Psoas muscle (tissue), 8 donors: Measurements from ENCODE around the gene ELMO2. TPM values are rescaled to one million over a fixed set of nuclear protein-coding genes. Genes with fewer than 3 reads are reported as not detected.

ENCODE experiments used
- ATAC-seq, 4 donors: fragments of 200-7000 bp; cut with Tn5 transposase; one replicate each; pipeline ENCODE4 v1.9.1; 2020; ENCODE audit warnings: moderate library complexity in 3 of 4, mild to moderate bottlenecking in 2 of 4
- DNase-seq, 2 donors: peaks; one replicate each; pipeline ENCODE4 v3.0.0-alpha.2; 2020
- H3K27ac ChIP-seq: fragments of 200-600 bp; one replicate; pipeline ENCODE4 v1.8.0; 2022
- H3K27me3 ChIP-seq, 3 donors: fragments of 200-600 bp in 1 of 3; one replicate each; pipeline versions ENCODE4 v1.6.1 to v1.8.0; 2013 to 2022; ENCODE audit warnings: low read length in 2 of 3, mild to moderate bottlenecking in 2 of 3, moderate library complexity in 1 of 3; ENCODE audit not compliant: insufficient read depth in 3 of 3
- H3K36me3 ChIP-seq, 2 donors: fragments of 200-600 bp in 1 of 2; one replicate each; pipeline versions ENCODE4 v1.6.1 to v1.8.0; 2013 to 2022; ENCODE audit warnings: low read depth in 1 of 2, mild to moderate bottlenecking in 1 of 2, moderate library complexity in 1 of 2; ENCODE audit not compliant: insufficient read depth in 1 of 2
- H3K4me1 ChIP-seq: fragments of 200-600 bp; one replicate; pipeline ENCODE4 v1.8.0; 2022
- H3K4me3 ChIP-seq: fragments of 200-600 bp; one replicate; pipeline ENCODE4 v1.8.0; 2022; ENCODE audit warnings: mild to moderate bottlenecking
- H3K9me3 ChIP-seq: fragments of 200-600 bp; one replicate; pipeline ENCODE4 v1.8.0; 2022
- WGBS, 3 donors: extraction: QIAGEN DNeasy Blood & Tissue Kit; methylation state at CpG; one replicate each; pipeline versions ENCODE4 v1.1.6 to v1.1.7; 2013; 5-methylcytosine and 5-hydroxymethylcytosine counted together
- intact Hi-C, 2 donors: fragments of 100-400 bp; cut with DNase I; formaldehyde crosslinking; loops; one replicate each; pipeline versions ENCODE4 v1.11.0 to v1.14.2; 2022
- polyA plus RNA-seq, 3 donors: library from polyadenylated mRNA; stranded (reverse); fragments of 200-250 nt; gene quantifications; one replicate each; pipeline ENCODE4 v1.2.3, GENCODE V29; 2013
- total RNA-seq, 4 donors: library from RNA; stranded (reverse); fragmentation: NEBNext Ultra II Directional in 2 of 4; extraction: Animal tissue kit (Norgen Biotek cat#: 25700) in 2 of 4; gene quantifications; one replicate each; pipeline versions ENCODE4 v1.2.1 to v1.2.4, GENCODE V29; 2021 to 2023
- TF ChIP-seq, protein P1 (sequence below): fragments of 200-600 bp; IDR thresholded peaks from one replicate; pipeline ENCODE4 v1.8.0; 2022; ENCODE audit warnings: antibody characterized with exemption
- donor health status: healthy with polysubstance abuse.
- donor health status: DM: no; HTN: no; CAD: no; lungs with moderate emphysema.
- donor health status: Bipolar disorder and iron deficiency.
- donor health status: healthy.
- donor health status: DM: yes; HTN: yes; CAD: no.
- donor health status: DM: no; HTN: no; CAD: no.
- donor health status: DM: no; HTN: no; CAD: no.
- donor health status: DM: yes; HTN: yes; CAD: no.

Gene ELMO2
- total and polyA plus RNA-seq, 7 donors: 21.2 to 60.7 (median 40.3) TPM

DNA sequence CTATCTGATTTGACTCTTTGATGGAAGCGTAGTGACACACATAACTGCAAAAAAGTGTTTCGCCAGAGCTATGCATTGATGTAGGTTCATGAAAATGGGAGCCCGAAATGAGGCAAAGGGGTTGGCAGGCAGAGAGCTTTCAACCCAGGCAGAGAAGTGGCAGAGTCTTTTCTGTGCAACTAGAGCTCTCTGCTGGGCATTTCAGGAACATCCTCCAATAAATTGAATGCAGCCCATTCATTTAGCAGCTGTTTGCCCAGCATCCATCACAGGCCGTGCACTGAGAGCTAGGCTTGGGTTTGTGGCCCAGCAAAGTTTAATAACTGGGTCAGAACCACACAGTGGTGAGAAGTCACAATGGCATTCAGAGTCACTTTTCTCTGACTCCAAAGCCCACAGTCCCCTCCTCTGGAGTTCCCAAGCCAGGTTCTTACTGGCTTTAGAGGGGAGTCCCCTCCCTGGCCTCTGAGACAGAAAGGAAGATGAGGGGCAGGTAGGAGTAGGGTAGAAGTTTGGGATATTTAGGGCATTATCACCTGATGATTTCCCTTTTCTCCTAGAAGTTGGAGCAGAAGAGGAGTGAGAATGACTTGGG lies 31.8 kb upstream of the ELMO2 start:
- Histone ChIP-seq H3K27me3 (peaks cover 0 to 4% (median 3%) of the 10 kb centered on the region in 3 donors), H3K36me3 (no peaks in the 10 kb centered on the region), H3K4me3 (no peak overlapping the region), H3K9me3 (no peaks in the 10 kb centered on the region), H3K4me1 (no peaks in the 10 kb centered on the region), H3K27ac (no peak overlapping the region)
- ATAC-seq (no peak), DNase-seq (no peak)
- intact Hi-C loops: no loop called here
- WGBS, 3 donors: 55 to 62% (median 57%) methylated on average over 4 of the region's 4 CpGs
- TF ChIP-seq, protein P1, sequence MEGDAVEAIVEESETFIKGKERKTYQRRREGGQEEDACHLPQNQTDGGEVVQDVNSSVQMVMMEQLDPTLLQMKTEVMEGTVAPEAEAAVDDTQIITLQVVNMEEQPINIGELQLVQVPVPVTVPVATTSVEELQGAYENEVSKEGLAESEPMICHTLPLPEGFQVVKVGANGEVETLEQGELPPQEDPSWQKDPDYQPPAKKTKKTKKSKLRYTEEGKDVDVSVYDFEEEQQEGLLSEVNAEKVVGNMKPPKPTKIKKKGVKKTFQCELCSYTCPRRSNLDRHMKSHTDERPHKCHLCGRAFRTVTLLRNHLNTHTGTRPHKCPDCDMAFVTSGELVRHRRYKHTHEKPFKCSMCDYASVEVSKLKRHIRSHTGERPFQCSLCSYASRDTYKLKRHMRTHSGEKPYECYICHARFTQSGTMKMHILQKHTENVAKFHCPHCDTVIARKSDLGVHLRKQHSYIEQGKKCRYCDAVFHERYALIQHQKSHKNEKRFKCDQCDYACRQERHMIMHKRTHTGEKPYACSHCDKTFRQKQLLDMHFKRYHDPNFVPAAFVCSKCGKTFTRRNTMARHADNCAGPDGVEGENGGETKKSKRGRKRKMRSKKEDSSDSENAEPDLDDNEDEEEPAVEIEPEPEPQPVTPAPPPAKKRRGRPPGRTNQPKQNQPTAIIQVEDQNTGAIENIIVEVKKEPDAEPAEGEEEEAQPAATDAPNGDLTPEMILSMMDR: no peak

DNA sequence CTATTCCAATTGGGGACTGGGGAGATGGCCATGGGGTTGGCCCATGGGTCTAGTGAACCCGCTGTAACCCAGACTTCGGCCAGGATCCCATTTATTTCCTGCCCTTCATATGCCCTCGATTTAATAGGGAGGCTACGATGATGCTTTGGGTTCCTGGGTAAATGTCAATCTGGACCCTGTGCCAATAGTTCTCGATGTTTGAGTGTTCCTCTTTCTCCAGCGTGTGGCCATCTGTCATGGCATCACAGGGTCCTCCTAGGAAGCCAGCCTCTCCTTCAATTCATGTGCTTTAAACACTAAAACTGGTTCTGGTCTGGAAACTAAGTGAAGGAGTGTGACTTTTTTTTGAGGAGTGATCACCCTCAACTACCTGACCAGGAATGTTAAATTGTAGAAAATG lies 28.7 kb upstream of the ELMO2 start:
- Histone ChIP-seq H3K27me3 (peaks cover 0 to 22% (median 3%) of the 10 kb centered on the region in 3 donors), H3K4me1 (no peaks in the 10 kb centered on the region), H3K9me3 (no peaks in the 10 kb centered on the region), H3K4me3 (no peak overlapping the region), H3K36me3 (no peaks in the 10 kb centered on the region), H3K27ac (no peak overlapping the region)
- no peak for DNase-seq
- TF ChIP-seq, protein P1: no peak
- intact Hi-C loops: no loop called here
- no peak for ATAC-seq
- 83 to 90% (median 89%) methylated on average over 6 of the region's 6 CpGs for WGBS, 3 donors

DNA sequence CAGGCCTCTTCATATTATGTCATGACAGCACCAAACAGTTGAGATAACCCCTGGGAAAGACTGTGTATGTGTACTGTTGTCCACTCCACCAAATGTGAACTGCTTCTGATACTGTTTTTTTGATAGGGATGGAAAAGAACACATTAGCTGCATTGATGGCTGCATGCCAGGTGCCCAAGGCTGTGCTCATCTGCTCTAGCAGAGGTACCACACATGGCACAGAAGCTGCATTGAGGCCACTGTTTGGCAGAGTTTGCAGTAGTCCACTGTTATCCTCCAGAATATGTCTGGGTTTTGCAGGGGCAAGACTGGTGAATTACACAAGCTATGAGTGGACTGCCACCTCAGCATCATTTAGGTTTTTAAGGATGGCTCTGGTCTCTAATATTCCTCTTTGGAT lies 28.2 kb upstream of the ELMO2 start:
- H3K4me3 ChIP-seq: no peak overlapping the region
- no peak for ATAC-seq
- H3K36me3 ChIP-seq: no peaks in the 10 kb centered on the region
- H3K4me1 ChIP-seq: no peaks in the 10 kb centered on the region
- DNase-seq: no peak
- TF ChIP-seq, protein P1: no peak
- intact Hi-C loops: no loop called here
- no peak overlapping the region for H3K27ac ChIP-seq
- no peaks in the 10 kb centered on the region for H3K9me3 ChIP-seq
- peaks cover 0 to 27% (median 3%) of the 10 kb centered on the region in 3 donors for H3K27me3 ChIP-seq

DNA sequence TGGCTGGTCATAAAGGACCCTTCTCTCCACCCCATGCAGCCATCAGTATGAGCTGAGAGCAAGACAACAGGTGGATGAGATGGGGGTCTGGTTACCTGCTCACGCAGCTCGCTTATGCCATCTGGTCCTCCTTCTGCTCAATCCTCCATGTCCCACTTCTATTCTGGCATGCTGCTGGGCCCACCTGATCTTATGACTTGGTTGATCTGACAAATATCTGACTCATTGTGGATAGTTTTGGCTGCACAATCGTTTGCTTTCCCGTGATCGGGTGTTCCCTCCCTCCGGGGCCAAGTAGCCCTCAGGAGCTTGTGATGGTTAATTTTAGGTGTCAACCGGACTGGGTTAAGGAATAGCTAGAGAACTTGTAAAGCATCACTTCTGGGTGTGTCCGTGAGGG lies 26.6 kb upstream of the ELMO2 start:
- Histone ChIP-seq H3K9me3 (no peaks in the 10 kb centered on the region), H3K4me3 (no peak overlapping the region), H3K4me1 (no peaks in the 10 kb centered on the region), H3K27ac (no peak overlapping the region), H3K27me3 (peaks cover 0 to 35% (median 3%) of the 10 kb centered on the region in 3 donors), H3K36me3 (no peaks in the 10 kb centered on the region)
- DNase-seq: no peak
- intact Hi-C loops: no loop called here
- no peak for ATAC-seq
- 73 to 83% (median 78%) methylated on average over 8 of the region's 8 CpGs for WGBS, 3 donors
- TF ChIP-seq, protein P1: no peak
